ENCODE results near the gene ANKS1A.
"Not testable (repeated sequence)": the region's sequence is repeated elsewhere in the genome, so short reads cannot be mapped to it uniquely, and the experiment has no call there.

Gene ANKS1A

GRCh38 chr6:35003886-35004530 lies 115.0 kb downstream of the ANKS1A start:
- ATAC-seq; DNase-seq (ENCODE audit: low spot score in 2 of 2); H3K4me3 Mint-ChIP-seq; H3K9me3 Mint-ChIP-seq; H3K36me3 Mint-ChIP-seq; H3K27ac Mint-ChIP-seq: not testable (repeated sequence)
- H3K4me1 Mint-ChIP-seq = peaks cover 15% of the 10 kb centered on the region

- Mint-ChIP-seq H3K27ac (no peak overlapping the region), H3K9me3 (no peaks in the 10 kb centered on the region), H3K4me1 (peaks cover 26% of the 10 kb centered on the region), H3K4me3 (no peak overlapping the region), H3K36me3 (peaks cover 7% of the 10 kb centered on the region)
- no peak for DNase-seq (ENCODE audit: low spot score in 2 of 2)
- ATAC-seq = no peak
Measured at GRCh38 chr6:35007016-35007415, 118.0 kb downstream of the ANKS1A start.

- DNase-seq (ENCODE audit: low spot score in 2 of 2) (no peak), ATAC-seq (no peak)
- Mint-ChIP-seq H3K4me1 (peaks cover 26% of the 10 kb centered on the region), H3K9me3 (no peaks in the 10 kb centered on the region), H3K27ac (peak overlapping the region; percentile 15), H3K4me3 (no peak overlapping the region), H3K36me3 (peaks cover 7% of the 10 kb centered on the region)
Measured at GRCh38 chr6:35008858-35009257, 119.8 kb downstream of the ANKS1A start.

- no peak overlapping the region for H3K4me3 Mint-ChIP-seq
- H3K9me3 Mint-ChIP-seq = no peaks in the 10 kb centered on the region
- no peak overlapping the region for H3K27ac Mint-ChIP-seq
- H3K4me1 Mint-ChIP-seq = peaks cover 26% of the 10 kb centered on the region
- no peaks in the 10 kb centered on the region for H3K36me3 Mint-ChIP-seq
- DNase-seq (ENCODE audit: low spot score in 2 of 2) (no peak), ATAC-seq (peak; percentile 98)
Measured at GRCh38 chr6:35011096-35012041, 122.3 kb downstream of the ANKS1A start.

- Mint-ChIP-seq H3K4me1 (peaks cover 23% of the 10 kb centered on the region), H3K27ac (no peak overlapping the region), H3K36me3 (peaks cover 6% of the 10 kb centered on the region), H3K4me3 (no peak overlapping the region), H3K9me3 (no peaks in the 10 kb centered on the region)
- DNase-seq (ENCODE audit: low spot score in 2 of 2) (no peak), ATAC-seq (no peak)
Measured at GRCh38 chr6:35013701-35014100, 124.6 kb downstream of the ANKS1A start.

GRCh38 chr6:35014341-35014740 lies 125.3 kb downstream of the ANKS1A start:
- DNase-seq (ENCODE audit: low spot score in 2 of 2) (no peak), ATAC-seq (no peak)
- no peak overlapping the region for H3K4me3 Mint-ChIP-seq
- peaks cover 6% of the 10 kb centered on the region for H3K36me3 Mint-ChIP-seq
- H3K4me1 Mint-ChIP-seq = peaks cover 18% of the 10 kb centered on the region
- H3K9me3 Mint-ChIP-seq = no peaks in the 10 kb centered on the region
- no peak overlapping the region for H3K27ac Mint-ChIP-seq

GRCh38 chr6:35014786-35015185 lies 125.7 kb downstream of the ANKS1A start:
- Mint-ChIP-seq H3K4me3 (no peak overlapping the region), H3K4me1 (peaks cover 18% of the 10 kb centered on the region), H3K36me3 (peaks cover 6% of the 10 kb centered on the region), H3K9me3 (no peaks in the 10 kb centered on the region), H3K27ac (no peak overlapping the region)
- DNase-seq (ENCODE audit: low spot score in 2 of 2) = no peak
- no peak for ATAC-seq

GRCh38 chr6:35015476-35015875 lies 126.4 kb downstream of the ANKS1A start:
- DNase-seq (ENCODE audit: low spot score in 2 of 2) (no peak), ATAC-seq (no peak)
- no peaks in the 10 kb centered on the region for H3K9me3 Mint-ChIP-seq
- peaks cover 16% of the 10 kb centered on the region for H3K4me1 Mint-ChIP-seq
- H3K36me3 Mint-ChIP-seq = peaks cover 6% of the 10 kb centered on the region
- no peak overlapping the region for H3K27ac Mint-ChIP-seq
- no peak overlapping the region for H3K4me3 Mint-ChIP-seq

GRCh38 chr6:35015996-35016395 lies 126.9 kb downstream of the ANKS1A start:
- no peaks in the 10 kb centered on the region for H3K9me3 Mint-ChIP-seq
- no peak for ATAC-seq
- peaks cover 10% of the 10 kb centered on the region for H3K4me1 Mint-ChIP-seq
- H3K4me3 Mint-ChIP-seq = no peak overlapping the region
- DNase-seq (ENCODE audit: low spot score in 2 of 2) = no peak
- no peak overlapping the region for H3K27ac Mint-ChIP-seq
- H3K36me3 Mint-ChIP-seq = peaks cover 6% of the 10 kb centered on the region

- no peak overlapping the region for H3K4me3 Mint-ChIP-seq
- no peaks in the 10 kb centered on the region for H3K9me3 Mint-ChIP-seq
- ATAC-seq = no peak
- peaks cover 3% of the 10 kb centered on the region for H3K4me1 Mint-ChIP-seq
- no peak overlapping the region for H3K27ac Mint-ChIP-seq
- DNase-seq (ENCODE audit: low spot score in 2 of 2) = no peak
- H3K36me3 Mint-ChIP-seq = peaks cover 6% of the 10 kb centered on the region
Measured at GRCh38 chr6:35016502-35017321, 127.7 kb downstream of the ANKS1A start.

- no peak overlapping the region for H3K27ac Mint-ChIP-seq
Measured at GRCh38 chr6:35017411-35018181, 128.5 kb downstream of the ANKS1A start.

GRCh38 chr6:35018182-35018519 lies 129.1 kb downstream of the ANKS1A start:
- no peak overlapping the region for H3K4me3 Mint-ChIP-seq
- ATAC-seq (no peak), DNase-seq (ENCODE audit: low spot score in 2 of 2) (no peak)
- no peaks in the 10 kb centered on the region for H3K9me3 Mint-ChIP-seq
- H3K36me3 Mint-ChIP-seq = peaks cover 6% of the 10 kb centered on the region
- no peaks in the 10 kb centered on the region for H3K4me1 Mint-ChIP-seq
- no peak overlapping the region for H3K27ac Mint-ChIP-seq

More at GRCh38 chr6:35017411-35018181, 128.5 kb downstream of the ANKS1A start:
- DNase-seq (ENCODE audit: low spot score in 2 of 2) = no peak
- Mint-ChIP-seq H3K36me3 (peaks cover 6% of the 10 kb centered on the region), H3K4me1 (no peaks in the 10 kb centered on the region), H3K4me3 (no peak overlapping the region), H3K9me3 (no peaks in the 10 kb centered on the region)
- no peak for ATAC-seq

GRCh38 chr6:35018746-35019145 lies 129.7 kb downstream of the ANKS1A start:
- Mint-ChIP-seq H3K27ac (peak overlapping the region; percentile 4), H3K4me3 (no peak overlapping the region), H3K9me3 (no peaks in the 10 kb centered on the region), H3K4me1 (no peaks in the 10 kb centered on the region), H3K36me3 (peaks cover 6% of the 10 kb centered on the region)
- no peak for ATAC-seq
- DNase-seq (ENCODE audit: low spot score in 2 of 2) = no peak

GRCh38 chr6:35019171-35019570 lies 130.1 kb downstream of the ANKS1A start:
- Mint-ChIP-seq H3K4me3 (no peak overlapping the region), H3K27ac (peak overlapping the region; percentile 8), H3K4me1 (no peaks in the 10 kb centered on the region), H3K9me3 (no peaks in the 10 kb centered on the region), H3K36me3 (peaks cover 6% of the 10 kb centered on the region)
- ATAC-seq (no peak), DNase-seq (ENCODE audit: low spot score in 2 of 2) (no peak)

GRCh38 chr6:35019831-35020230 lies 130.8 kb downstream of the ANKS1A start:
- no peak for ATAC-seq
- DNase-seq (ENCODE audit: low spot score in 2 of 2) = no peak
- Mint-ChIP-seq H3K9me3 (no peaks in the 10 kb centered on the region), H3K4me3 (no peak overlapping the region), H3K4me1 (no peaks in the 10 kb centered on the region), H3K36me3 (peaks cover 6% of the 10 kb centered on the region), H3K27ac (peak overlapping the region; percentile 8)

All from stimulated activated effector memory CD8-positive, alpha-beta T cell treated with anti-CD3 and anti-CD28 coated beads, Interleukin-12 subunit alpha, Interleukin-12 subunit beta, amount 100 ng/mL, for 72 hours (primary cell).